Astrocyte (in vitro differentiated cells and primary cell): ENCODE data around the gene ZBTB44. TPM values are rescaled to one million over a fixed set of nuclear protein-coding genes. Genes with fewer than 3 reads are reported as not detected.
"Not testable (repeated sequence)": the region's sequence is repeated elsewhere in the genome, so short reads cannot be mapped to it uniquely, and the experiment has no call there.

Source experiments
- DNase-seq: peaks from one replicate; pipeline ENCODE4 v3.0.0-alpha.2; 2010; ENCODE audit warnings: low read depth
- FAIRE-seq: peaks from 2 replicates; lab custom pipeline; 2011; peaks lifted over from hg19 to GRCh38; lab: Jason Lieb, UNC
- H2AFZ ChIP-seq: 2 replicates; pipeline ENCODE4 v1.6.0; 2012; ENCODE audit warnings: low read depth, low read length, inconsistent platforms
- H3K27ac ChIP-seq: 2 replicates; pipeline ENCODE4 v1.5.1; 2011; ENCODE audit warnings: low read depth, low read length, inconsistent platforms
- H3K27me3 ChIP-seq: 2 replicates; pipeline ENCODE4 v1.6.0; 2011; ENCODE audit warnings: low read length, inconsistent platforms; ENCODE audit not compliant: insufficient read depth
- H3K36me3 ChIP-seq: 2 replicates; pipeline ENCODE4 v1.5.1; 2011; ENCODE audit warnings: low read length, inconsistent platforms; ENCODE audit not compliant: insufficient read depth
- H3K4me1 ChIP-seq: 2 replicates; pipeline ENCODE4 v1.5.1; 2011; ENCODE audit warnings: low read length, inconsistent platforms; ENCODE audit not compliant: insufficient read depth
- H3K4me2 ChIP-seq: 2 replicates; pipeline ENCODE4 v1.6.0; 2012; ENCODE audit warnings: low read length, inconsistent platforms
- H3K4me3 ChIP-seq: 2 replicates; pipeline ENCODE4 v1.5.1; 2011; ENCODE audit warnings: low read depth, mild to moderate bottlenecking, low read length, inconsistent platforms; ENCODE audit not compliant: insufficient read depth
- H3K79me2 ChIP-seq: 2 replicates; pipeline ENCODE4 v1.6.0; 2012; ENCODE audit warnings: mild to moderate bottlenecking, low read length, inconsistent platforms; ENCODE audit not compliant: insufficient read depth
- H3K9ac ChIP-seq: 2 replicates; pipeline ENCODE4 v1.6.0; 2012; ENCODE audit warnings: mild to moderate bottlenecking, low read length, inconsistent platforms
- H3K9me3 ChIP-seq: 2 replicates; pipeline ENCODE4 v1.5.1; 2012; ENCODE audit warnings: low read depth, mild to moderate bottlenecking, low read length, inconsistent platforms; ENCODE audit not compliant: insufficient read depth
- H4K20me1 ChIP-seq: 2 replicates; pipeline ENCODE4 v1.6.0; 2012; ENCODE audit warnings: low read length, inconsistent platforms; ENCODE audit not compliant: insufficient read depth
- H3K27ac Mint-ChIP-seq: one replicate; pipeline ENCODE4 v1.8.0; 2021; ENCODE audit warnings: mild to moderate bottlenecking, mixed read lengths; ENCODE audit not compliant: unreplicated experiment
- H3K27me3 Mint-ChIP-seq: one replicate; pipeline ENCODE4 v1.8.0; 2021; ENCODE audit warnings: low read depth, mixed read lengths; ENCODE audit not compliant: unreplicated experiment
- H3K36me3 Mint-ChIP-seq: one replicate; pipeline ENCODE4 v1.8.0; 2021; ENCODE audit warnings: low read depth, mixed read lengths; ENCODE audit not compliant: unreplicated experiment
- H3K4me1 Mint-ChIP-seq: one replicate; pipeline ENCODE4 v1.8.0; 2021; ENCODE audit warnings: low read depth, mixed read lengths; ENCODE audit not compliant: unreplicated experiment
- H3K4me3 Mint-ChIP-seq: one replicate; pipeline ENCODE4 v1.8.0; 2021; ENCODE audit warnings: mild to moderate bottlenecking, moderate library complexity, mixed read lengths; ENCODE audit not compliant: unreplicated experiment
- H3K9me3 Mint-ChIP-seq: one replicate; pipeline ENCODE4 v1.8.0; 2021; ENCODE audit warnings: mild to moderate bottlenecking, mixed read lengths; ENCODE audit not compliant: unreplicated experiment
- CTCF ChIP-seq: IDR thresholded peaks from 2 replicates; pipeline ENCODE4 v1.5.1; 2011; ENCODE audit warnings: low read depth, mild to moderate bottlenecking, inconsistent platforms, low read length, moderate library complexity; ENCODE audit not compliant: insufficient read depth
- EZH2 ChIP-seq: IDR thresholded peaks from 2 replicates; pipeline ENCODE4 v1.6.1; 2012; ENCODE audit warnings: mild to moderate bottlenecking, low read length, inconsistent platforms; ENCODE audit not compliant: insufficient read depth
- total RNA-seq: library from RNA; stranded (reverse); gene quantifications from 2 replicates; pipeline ENCODE4 v1.2.1, GENCODE V29; 2021

ZBTB44 gene
- total RNA-seq, 1 donor from 2014 or later = 25.3 TPM

GRCh38 chr11:130299978-130300377 is 14.7 kb downstream of the ZBTB44 start:
- Histone ChIP-seq H3K4me3 (no peak overlapping the region), H2AFZ (no peak overlapping the region), H3K9ac (no peak overlapping the region), H3K27ac (no peak overlapping the region), H3K4me1 (no peaks in the 10 kb centered on the region), H3K36me3 (no peaks in the 10 kb centered on the region), H3K9me3 (no peaks in the 10 kb centered on the region), H4K20me1 (peaks cover 17% of the 10 kb centered on the region), H3K4me2 (no peak overlapping the region), H3K27me3 (no peaks in the 10 kb centered on the region), H3K79me2 (peaks cover 16% of the 10 kb centered on the region)
- DNase-seq (no peak), FAIRE-seq (no peak)
- H3K27me3 Mint-ChIP-seq = no peaks in the 10 kb centered on the region
- no peak overlapping the region for H3K4me3 Mint-ChIP-seq
- no peaks in the 10 kb centered on the region for H3K4me1 Mint-ChIP-seq
- peaks cover 2% of the 10 kb centered on the region for H3K9me3 Mint-ChIP-seq
- H3K36me3 Mint-ChIP-seq = peaks cover 6% of the 10 kb centered on the region
- H3K27ac Mint-ChIP-seq = no peak overlapping the region
- TF ChIP-seq CTCF = no peak
- no peak for TF ChIP-seq EZH2

- Histone ChIP-seq H3K4me2 (no peak overlapping the region), H4K20me1 (peaks cover 14% of the 10 kb centered on the region), H3K4me1 (no peaks in the 10 kb centered on the region), H3K27ac (no peak overlapping the region), H3K27me3 (no peaks in the 10 kb centered on the region), H3K9me3 (no peaks in the 10 kb centered on the region), H3K36me3 (no peaks in the 10 kb centered on the region), H3K4me3 (no peak overlapping the region), H2AFZ (no peak overlapping the region), H3K9ac (no peak overlapping the region), H3K79me2 (peaks cover 10% of the 10 kb centered on the region)
- no peak overlapping the region for H3K4me3 Mint-ChIP-seq
- TF ChIP-seq CTCF = no peak
- no peak for TF ChIP-seq EZH2
- H3K27me3 Mint-ChIP-seq = no peaks in the 10 kb centered on the region
- DNase-seq (no peak), FAIRE-seq (no peak)
- no peak overlapping the region for H3K27ac Mint-ChIP-seq
- no peaks in the 10 kb centered on the region for H3K4me1 Mint-ChIP-seq
- peaks cover 5% of the 10 kb centered on the region for H3K36me3 Mint-ChIP-seq
- no peaks in the 10 kb centered on the region for H3K9me3 Mint-ChIP-seq
These were observed 19.1 kb downstream of the ZBTB44 start for GRCh38 chr11:130295657-130296056.

DNA sequence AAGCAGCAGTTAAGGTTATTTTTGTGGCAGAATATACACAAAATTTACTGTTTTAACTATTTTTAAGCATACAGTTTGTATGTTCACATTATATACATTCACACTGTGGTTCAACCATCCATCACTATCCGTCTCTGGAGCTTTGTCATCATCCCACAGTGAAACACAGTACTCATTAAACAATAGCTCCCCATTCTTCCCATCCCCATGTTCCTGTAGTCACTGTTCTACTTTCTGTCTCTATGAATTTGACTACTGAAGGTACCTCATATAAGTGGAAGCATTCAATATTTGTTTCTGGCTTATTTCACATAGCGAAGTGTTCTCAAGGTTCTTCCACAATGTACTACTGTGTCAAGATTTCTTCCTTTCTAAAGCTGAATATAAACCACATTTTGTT is 32.6 kb downstream of the ZBTB44 start:
- Mint-ChIP-seq H3K4me1 (peaks cover 3% of the 10 kb centered on the region), H3K27me3 (no peaks in the 10 kb centered on the region), H3K9me3 (peaks cover 2% of the 10 kb centered on the region), H3K27ac (no peak overlapping the region), H3K4me3 (no peak overlapping the region), H3K36me3 (peaks cover 5% of the 10 kb centered on the region)
- H3K4me2 ChIP-seq = no peak overlapping the region
- H3K36me3 ChIP-seq = no peaks in the 10 kb centered on the region
- no peak for FAIRE-seq
- no peak for DNase-seq
- H3K4me3 ChIP-seq = no peak overlapping the region
- no peaks in the 10 kb centered on the region for H3K27me3 ChIP-seq
- H2AFZ ChIP-seq = no peak overlapping the region
- H3K79me2 ChIP-seq = no peaks in the 10 kb centered on the region
- H4K20me1 ChIP-seq = peaks cover 11% of the 10 kb centered on the region
- no peak overlapping the region for H3K27ac ChIP-seq
- H3K9ac ChIP-seq = no peak overlapping the region
- no peaks in the 10 kb centered on the region for H3K9me3 ChIP-seq
- TF ChIP-seq CTCF (no peak), EZH2 (no peak)
- no peaks in the 10 kb centered on the region for H3K4me1 ChIP-seq

DNA sequence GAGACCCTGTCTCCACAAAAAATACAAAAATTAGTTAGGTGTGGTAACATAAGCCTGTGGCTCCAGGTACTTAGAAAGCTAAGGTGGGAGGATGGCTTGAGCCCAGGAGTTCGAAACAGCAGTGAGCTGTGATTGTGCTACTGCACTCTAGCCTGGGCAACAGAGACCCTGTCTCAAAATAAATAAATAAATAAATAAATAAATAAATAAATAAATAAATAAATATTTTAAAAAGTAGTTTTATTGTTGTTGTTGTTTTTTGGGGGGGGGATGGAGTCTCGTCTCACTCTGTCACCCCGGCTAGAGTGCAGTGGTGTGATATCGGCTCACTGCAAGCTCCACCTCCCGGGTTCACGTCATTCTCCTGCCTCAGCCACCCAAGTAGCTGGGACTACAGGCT is 33.4 kb downstream of the ZBTB44 start:
- not testable (repeated sequence) for H3K27ac Mint-ChIP-seq, H3K4me1 ChIP-seq, H3K27me3 ChIP-seq, FAIRE-seq, H3K4me3 Mint-ChIP-seq, H4K20me1 ChIP-seq, H3K27me3 Mint-ChIP-seq, H3K9ac ChIP-seq, H3K4me1 Mint-ChIP-seq, DNase-seq, H3K9me3 Mint-ChIP-seq, H3K27ac ChIP-seq, H3K4me2 ChIP-seq, H2AFZ ChIP-seq, H3K9me3 ChIP-seq, H3K4me3 ChIP-seq, H3K36me3 Mint-ChIP-seq, H3K36me3 ChIP-seq, H3K79me2 ChIP-seq
